Naive thymus-derived CD8-positive, alpha-beta T cell (primary cell): ENCODE measurements around the gene ADARB2. TPM values are rescaled to one million over a fixed set of nuclear protein-coding genes. Genes with fewer than 3 reads are reported as not detected.

Experiments used
- ATAC-seq, 2 donors: fragments of 150-1000 bp; cut with Tn5 transposase in 1 of 2; sonication (Bioruptor Pico), chemical (Tn5 transposase) in 1 of 2; 1 replicate in 1 of 2; 2 replicates in 1 of 2; pipeline ENCODE4 v1.10.0; 2021; ENCODE audit warnings: mild to moderate bottlenecking in 2 of 2, moderate library complexity in 2 of 2
- POLR2A ChIA-PET: fragments of 350-600 bp; sonication (Branson Sonifier 250); formaldehyde crosslinking; loops from one replicate; lab custom pipeline; 2021; ENCODE audit warnings: antibody characterized with exemption; lab: Charles Lee
- DNase-seq, 10 donors: peaks; one replicate each; pipeline versions ENCODE4 v3.0.0 to v3.0.0-alpha.2; 2020 to 2022
- H3K27ac Mint-ChIP-seq, 10 donors: one replicate each; pipeline ENCODE4 v1.8.0; 2020 to 2022; ENCODE audit warnings: mild to moderate bottlenecking in 10 of 10, mixed read lengths in 10 of 10, moderate library complexity in 4 of 10, inconsistent platforms in 1 of 10
- H3K27me3 Mint-ChIP-seq, 5 donors: one replicate each; pipeline ENCODE4 v1.8.0; 2021 to 2022; ENCODE audit warnings: mixed read lengths in 5 of 5
- H3K36me3 Mint-ChIP-seq, 3 donors: one replicate each; pipeline ENCODE4 v1.8.0; 2020 to 2022; ENCODE audit warnings: mixed read lengths in 3 of 3, mild to moderate bottlenecking in 2 of 3, inconsistent platforms in 1 of 3
- H3K4me1 Mint-ChIP-seq, 4 donors: one replicate each; pipeline ENCODE4 v1.8.0; 2021 to 2022; ENCODE audit warnings: mixed read lengths in 4 of 4
- H3K4me3 Mint-ChIP-seq, 10 donors: one replicate each; pipeline ENCODE4 v1.8.0; 2020 to 2022; ENCODE audit warnings: mild to moderate bottlenecking in 10 of 10, mixed read lengths in 10 of 10, moderate library complexity in 6 of 10, inconsistent platforms in 1 of 10
- H3K9me3 Mint-ChIP-seq, 9 donors: one replicate each; pipeline ENCODE4 v1.8.0; 2020 to 2022; ENCODE audit warnings: mixed read lengths in 9 of 9, mild to moderate bottlenecking in 3 of 9, inconsistent platforms in 1 of 9, moderate library complexity in 1 of 9
- polyA plus RNA-seq, 3 donors: library from polyadenylated mRNA; unstranded; fragments of 300-500 nt; fragmentation: Illumina TruSeq; gene quantifications; one replicate each; pipeline ENCODE4 v1.2.3, GENCODE V29; 2021
- total RNA-seq, 8 experiments: library from RNA in 2 of 8; stranded (reverse) in 2 of 8; gene quantifications; one replicate each; pipeline ENCODE4 v1.2.3 and lab custom pipeline; 2021 to 2026

Gene ADARB2
- total and polyA plus RNA-seq, 5 experiments from 2014 or later = not detected

GRCh38 chr10:1287487-1287886, 449.8 kb downstream of the ADARB2 start:
- Mint-ChIP-seq H3K36me3 (no peaks in the 10 kb centered on the region), H3K4me1 (peaks cover 0 to 11% (median 3%) of the 10 kb centered on the region in 4 donors), H3K9me3 (no peaks in the 10 kb centered on the region), H3K27ac (peak overlapping the region in 2 of 10 donors; percentile 72 to 81), H3K27me3 (peaks cover 2 to 10% (median 5%) of the 10 kb centered on the region in 5 donors), H3K4me3 (peak overlapping the region in 1 of 10 donors; percentile 41)
- POLR2A ChIA-PET = no interaction called here
- no peak for ATAC-seq
- DNase-seq = no peak

- no peak overlapping the region for H3K4me3 Mint-ChIP-seq
- POLR2A ChIA-PET = no interaction called here
- ATAC-seq = no peak
Observed at GRCh38 chr10:1284076-1284475, 453.2 kb downstream of the ADARB2 start.

GRCh38 chr10:1281405-1281782, 455.9 kb downstream of the ADARB2 start:
- DNase-seq (no peak), ATAC-seq (no peak)
- Mint-ChIP-seq H3K4me1 (peaks cover 0 to 4% (median 0%) of the 10 kb centered on the region in 4 donors), H3K36me3 (no peaks in the 10 kb centered on the region), H3K27me3 (peaks cover 6 to 18% (median 17%) of the 10 kb centered on the region in 5 donors), H3K27ac (no peak overlapping the region), H3K4me3 (no peak overlapping the region), H3K9me3 (no peaks in the 10 kb centered on the region)
- POLR2A ChIA-PET = no interaction called here

More at GRCh38 chr10:1284076-1284475, 453.2 kb downstream of the ADARB2 start:
- DNase-seq = no peak
- no peak overlapping the region for H3K27ac Mint-ChIP-seq
- peaks cover 0 to 11% (median 3%) of the 10 kb centered on the region in 4 donors for H3K4me1 Mint-ChIP-seq
- no peaks in the 10 kb centered on the region for H3K9me3 Mint-ChIP-seq
- H3K36me3 Mint-ChIP-seq = no peaks in the 10 kb centered on the region
- peaks cover 6 to 18% (median 15%) of the 10 kb centered on the region in 5 donors for H3K27me3 Mint-ChIP-seq

- no peaks in the 10 kb centered on the region for H3K36me3 Mint-ChIP-seq
- POLR2A ChIA-PET = interaction anchor here (0.6 kb wide), 1 partner anchor 18 kb away, joined by 4 read pairs; no protein-coding TSS in a partner anchor
- DNase-seq (no peak), ATAC-seq (no peak)
- peaks cover 0 to 4% (median 0%) of the 10 kb centered on the region in 4 donors for H3K4me1 Mint-ChIP-seq
- H3K9me3 Mint-ChIP-seq = no peaks in the 10 kb centered on the region
- no peak overlapping the region for H3K27ac Mint-ChIP-seq
- H3K27me3 Mint-ChIP-seq = peaks cover 9 to 18% (median 17%) of the 10 kb centered on the region in 5 donors
- no peak overlapping the region for H3K4me3 Mint-ChIP-seq
Observed at GRCh38 chr10:1280466-1281404, 456.6 kb downstream of the ADARB2 start.

- Mint-ChIP-seq H3K4me3 (no peak overlapping the region), H3K9me3 (no peaks in the 10 kb centered on the region), H3K27ac (no peak overlapping the region), H3K36me3 (no peaks in the 10 kb centered on the region), H3K27me3 (peaks cover 10 to 17% (median 13%) of the 10 kb centered on the region in 5 donors), H3K4me1 (no peaks in the 10 kb centered on the region)
- POLR2A ChIA-PET = no interaction called here
- ATAC-seq (no peak), DNase-seq (no peak)
Observed at GRCh38 chr10:1278306-1278705, 459.0 kb downstream of the ADARB2 start.

- Mint-ChIP-seq H3K36me3 (no peaks in the 10 kb centered on the region), H3K27me3 (peaks cover 0 to 7% (median 5%) of the 10 kb centered on the region in 5 donors), H3K4me3 (no peak overlapping the region), H3K9me3 (no peaks in the 10 kb centered on the region), H3K4me1 (no peaks in the 10 kb centered on the region), H3K27ac (no peak overlapping the region)
- POLR2A ChIA-PET = no interaction called here
- no peak for ATAC-seq
- no peak for DNase-seq
Observed at GRCh38 chr10:1274701-1275544, 462.4 kb downstream of the ADARB2 start.

GRCh38 chr10:1274111-1274661, 463.1 kb downstream of the ADARB2 start:
- Mint-ChIP-seq H3K4me3 (no peak overlapping the region), H3K4me1 (no peaks in the 10 kb centered on the region), H3K36me3 (no peaks in the 10 kb centered on the region), H3K27ac (no peak overlapping the region), H3K9me3 (no peaks in the 10 kb centered on the region), H3K27me3 (peaks cover 0 to 5% (median 4%) of the 10 kb centered on the region in 5 donors)
- ATAC-seq (no peak), DNase-seq (no peak)
- POLR2A ChIA-PET = no interaction called here

GRCh38 chr10:1273372-1274105, 463.8 kb downstream of the ADARB2 start:
- peaks cover 0 to 3% (median 0%) of the 10 kb centered on the region in 4 donors for H3K4me1 Mint-ChIP-seq
- DNase-seq (no peak), ATAC-seq (no peak)
- H3K36me3 Mint-ChIP-seq = no peaks in the 10 kb centered on the region
- no peak overlapping the region for H3K4me3 Mint-ChIP-seq
- H3K27ac Mint-ChIP-seq = no peak overlapping the region
- POLR2A ChIA-PET = no interaction called here
- no peaks in the 10 kb centered on the region for H3K9me3 Mint-ChIP-seq
- H3K27me3 Mint-ChIP-seq = peaks cover 0 to 5% (median 3%) of the 10 kb centered on the region in 5 donors

- DNase-seq (no peak), ATAC-seq (no peak)
- peaks cover 0 to 3% (median 0%) of the 10 kb centered on the region in 4 donors for H3K4me1 Mint-ChIP-seq
- H3K9me3 Mint-ChIP-seq = no peaks in the 10 kb centered on the region
- H3K27ac Mint-ChIP-seq = no peak overlapping the region
- no peaks in the 10 kb centered on the region for H3K36me3 Mint-ChIP-seq
- H3K27me3 Mint-ChIP-seq = peaks cover 0 to 4% (median 1%) of the 10 kb centered on the region in 5 donors
- H3K4me3 Mint-ChIP-seq = no peak overlapping the region
- POLR2A ChIA-PET = no interaction called here
Observed at GRCh38 chr10:1272777-1273161, 464.6 kb downstream of the ADARB2 start.

GRCh38 chr10:1272079-1272776, 465.1 kb downstream of the ADARB2 start:
- no peaks in the 10 kb centered on the region for H3K36me3 Mint-ChIP-seq
- peaks cover 0 to 3% (median 0%) of the 10 kb centered on the region in 4 donors for H3K4me1 Mint-ChIP-seq
- POLR2A ChIA-PET = no interaction called here

GRCh38 chr10:1270906-1271305, 466.4 kb downstream of the ADARB2 start:
- POLR2A ChIA-PET = no interaction called here
- DNase-seq = no peak
- no peaks in the 10 kb centered on the region for H3K9me3 Mint-ChIP-seq
- H3K36me3 Mint-ChIP-seq = no peaks in the 10 kb centered on the region
- H3K4me3 Mint-ChIP-seq = no peak overlapping the region
- H3K4me1 Mint-ChIP-seq = peaks cover 0 to 3% (median 0%) of the 10 kb centered on the region in 4 donors
- peaks cover 0 to 3% (median 0%) of the 10 kb centered on the region in 5 donors for H3K27me3 Mint-ChIP-seq
- H3K27ac Mint-ChIP-seq = peak overlapping the region in 1 of 10 donors; percentile 1
- no peak for ATAC-seq

More at GRCh38 chr10:1272079-1272776, 465.1 kb downstream of the ADARB2 start:
- DNase-seq (no peak), ATAC-seq (no peak)
- H3K27me3 Mint-ChIP-seq = peaks cover 0 to 4% (median 1%) of the 10 kb centered on the region in 5 donors
- peak overlapping the region in 1 of 10 donors; percentile 1 for H3K27ac Mint-ChIP-seq
- H3K9me3 Mint-ChIP-seq = no peaks in the 10 kb centered on the region
- no peak overlapping the region for H3K4me3 Mint-ChIP-seq
